Skeletal muscle tissue (tissue), 4 donors: Measurements from ENCODE around the gene EIF4ENIF1. TPM values are rescaled to one million over a fixed set of nuclear protein-coding genes. Genes with fewer than 3 reads are reported as not detected.
"Not testable (repeated sequence)": the region's sequence is repeated elsewhere in the genome, so short reads cannot be mapped to it uniquely, and the experiment has no call there.

Source experiments
- H3K27ac ChIP-seq: one replicate; pipeline ENCODE4 v1.7.0; 2013; ENCODE audit warnings: mild to moderate bottlenecking, low read depth, low read length, inconsistent platforms
- H3K27me3 ChIP-seq, 3 donors: one replicate each; pipeline ENCODE4 v1.7.0; 2013; ENCODE audit warnings: low read length in 3 of 3; ENCODE audit not compliant: control insufficient read depth in 3 of 3, insufficient read depth in 3 of 3
- H3K36me3 ChIP-seq, 3 donors: one replicate each; pipeline ENCODE4 v1.7.0; 2013; ENCODE audit warnings: low read length in 3 of 3; ENCODE audit not compliant: control insufficient read depth in 3 of 3, insufficient read depth in 3 of 3
- H3K4me1 ChIP-seq, 3 donors: one replicate each; pipeline ENCODE4 v1.7.0; 2013; ENCODE audit warnings: low read length in 3 of 3, mild to moderate bottlenecking in 3 of 3; ENCODE audit not compliant: control insufficient read depth in 3 of 3, insufficient read depth in 3 of 3
- H3K4me3 ChIP-seq, 3 donors: one replicate each; pipeline ENCODE4 v1.7.0; 2013; ENCODE audit warnings: low read length in 3 of 3
- H3K9ac ChIP-seq, 3 donors: one replicate each; pipeline ENCODE4 v1.7.0; 2013; ENCODE audit warnings: low read length in 3 of 3, mild to moderate bottlenecking in 3 of 3, moderate library complexity in 2 of 3, low read depth in 1 of 3
- H3K9me3 ChIP-seq, 3 donors: one replicate each; pipeline ENCODE4 v1.7.0; 2013; ENCODE audit warnings: low read length in 3 of 3; ENCODE audit not compliant: control insufficient read depth in 3 of 3
- total RNA-seq: library from RNA; depleted of rRNA; stranded (reverse); fragments of >200 nt; gene quantifications from one replicate; pipeline ENCODE4 v1.2.3, GENCODE V29; 2014
- donor health status: Osteomylitis.

Gene EIF4ENIF1
- total RNA-seq, 1 donor from 2014 or later = 8.9 TPM

GRCh38 chr22:31509061-31509762 is 19.6 kb upstream of the EIF4ENIF1 start:
- Histone ChIP-seq H3K27ac (no peak overlapping the region), H3K9ac (no peak overlapping the region), H3K36me3 (no peaks in the 10 kb centered on the region), H3K27me3 (no peaks in the 10 kb centered on the region), H3K4me3 (no peak overlapping the region), H3K4me1 (no peaks in the 10 kb centered on the region), H3K9me3 (no peaks in the 10 kb centered on the region)

- Histone ChIP-seq H3K27ac (no peak overlapping the region), H3K9ac (no peak overlapping the region), H3K4me1 (no peaks in the 10 kb centered on the region), H3K36me3 (no peaks in the 10 kb centered on the region), H3K4me3 (no peak overlapping the region), H3K9me3 (no peaks in the 10 kb centered on the region), H3K27me3 (no peaks in the 10 kb centered on the region)
Measured at GRCh38 chr22:31508536-31508935, 18.9 kb upstream of the EIF4ENIF1 start.

GRCh38 chr22:31507517-31507916 is 17.9 kb upstream of the EIF4ENIF1 start:
- H3K27me3 ChIP-seq, H3K4me3 ChIP-seq, H3K9me3 ChIP-seq, H3K27ac ChIP-seq, H3K36me3 ChIP-seq, H3K9ac ChIP-seq, H3K4me1 ChIP-seq: not testable (repeated sequence)

- Histone ChIP-seq H3K9me3 (no peaks in the 10 kb centered on the region), H3K4me1 (no peaks in the 10 kb centered on the region), H3K27me3 (no peaks in the 10 kb centered on the region), H3K9ac (no peak overlapping the region), H3K36me3 (no peaks in the 10 kb centered on the region), H3K27ac (no peak overlapping the region), H3K4me3 (no peak overlapping the region)
Measured at GRCh38 chr22:31504282-31504681, 14.6 kb upstream of the EIF4ENIF1 start.

GRCh38 chr22:31503211-31503964 is 13.7 kb upstream of the EIF4ENIF1 start:
- H3K27ac ChIP-seq = no peak overlapping the region
- no peaks in the 10 kb centered on the region for H3K36me3 ChIP-seq
- no peaks in the 10 kb centered on the region for H3K9me3 ChIP-seq
- H3K9ac ChIP-seq = no peak overlapping the region
- no peaks in the 10 kb centered on the region for H3K4me1 ChIP-seq
- no peak overlapping the region for H3K4me3 ChIP-seq
- no peaks in the 10 kb centered on the region for H3K27me3 ChIP-seq

GRCh38 chr22:31501738-31502137 is 12.1 kb upstream of the EIF4ENIF1 start:
- H3K4me3 ChIP-seq = no peak overlapping the region
- H3K4me1 ChIP-seq = peaks cover 0 to 7% (median 7%) of the 10 kb centered on the region in 3 donors
- no peaks in the 10 kb centered on the region for H3K27me3 ChIP-seq

GRCh38 chr22:31497148-31497938 is 7.7 kb upstream of the EIF4ENIF1 start:
- Histone ChIP-seq H3K27ac (no peak overlapping the region), H3K27me3 (no peaks in the 10 kb centered on the region), H3K9ac (peak overlapping the region; percentile 65 to 80 (median 77)), H3K36me3 (no peaks in the 10 kb centered on the region), H3K4me3 (peak overlapping the region; percentile 81 to 94 (median 91)), H3K4me1 (peaks cover 6 to 17% (median 13%) of the 10 kb centered on the region in 3 donors), H3K9me3 (no peaks in the 10 kb centered on the region)

More at GRCh38 chr22:31501738-31502137, 12.1 kb upstream of the EIF4ENIF1 start:
- no peaks in the 10 kb centered on the region for H3K9me3 ChIP-seq
- H3K27ac ChIP-seq = no peak overlapping the region
- H3K36me3 ChIP-seq = no peaks in the 10 kb centered on the region
- H3K9ac ChIP-seq = no peak overlapping the region

- H3K4me1 ChIP-seq = peaks cover 8 to 17% (median 13%) of the 10 kb centered on the region in 3 donors
- peak overlapping the region; percentile 70 for H3K27ac ChIP-seq
- H3K9ac ChIP-seq = peak overlapping the region; percentile 65 to 80 (median 77)
- H3K9me3 ChIP-seq = no peaks in the 10 kb centered on the region
- H3K27me3 ChIP-seq = no peaks in the 10 kb centered on the region
- H3K4me3 ChIP-seq = peak overlapping the region; percentile 81 to 94 (median 91)
- no peaks in the 10 kb centered on the region for H3K36me3 ChIP-seq
Measured at GRCh38 chr22:31496735-31497146, 7.1 kb upstream of the EIF4ENIF1 start.

GRCh38 chr22:31496007-31496734 is 6.5 kb upstream of the EIF4ENIF1 start, which contains the start of gene SFI1:
Gene SFI1 (plus strand): TSS chr22:31496536. CDS start chr22:31508285, 11,749 bp downstream.
- Histone ChIP-seq H3K27ac (peak within 1 kb of the TSS; percentile 70), H3K4me3 (peak within 1 kb of the TSS; percentile 81 to 94 (median 91)), H3K4me1 (peaks cover 8 to 21% (median 17%) of the 10 kb centered on the region in 3 donors), H3K36me3 (no peaks in the 10 kb centered on the region), H3K9me3 (no peaks in the 10 kb centered on the region), H3K9ac (peak within 1 kb of the TSS; percentile 65 to 80 (median 77)), H3K27me3 (no peaks in the 10 kb centered on the region)
